Testis (tissue), 3 donors: Measurements from ENCODE around the gene CHCHD2. TPM values are rescaled to one million over a fixed set of nuclear protein-coding genes. Genes with fewer than 3 reads are reported as not detected.
A peak's percentile ranks its signal among the peaks of the same experiment; 100 is the strongest.
"Not testable (repeated sequence)": the region's sequence is repeated elsewhere in the genome, so short reads cannot be mapped to it uniquely, and the experiment has no call there.

ENCODE experiments used
- DNase-seq: peaks from one replicate; pipeline ENCODE4 v3.0.0-alpha.2; 2019
- H3K27ac ChIP-seq, 2 donors: fragments of 200-600 bp; sonication (generic); one replicate each; pipeline ENCODE4 v1.5.1; 2019
- H3K27me3 ChIP-seq: fragments of 200-600 bp; sonication (generic); one replicate; pipeline ENCODE4 v1.5.1; 2019
- H3K36me3 ChIP-seq: fragments of 200-600 bp; sonication (generic); one replicate; pipeline ENCODE4 v1.5.1; 2017; ENCODE audit warnings: low read depth; ENCODE audit errors: missing control alignments
- H3K4me1 ChIP-seq: fragments of 200-600 bp; sonication (generic); one replicate; pipeline ENCODE4 v1.5.1; 2019
- H3K4me3 ChIP-seq, 2 donors: fragments of 200-600 bp; sonication (generic); one replicate each; pipeline ENCODE4 v1.5.1; 2017 to 2019
- H3K9me3 ChIP-seq: fragments of 200-600 bp; sonication (generic); one replicate; pipeline ENCODE4 v1.5.1; 2017
- CTCF ChIP-seq, 3 experiments: fragments of 450-650 bp in 2 of 3; fragments of 200-600 bp in 1 of 3; sonication (generic) in 1 of 3; IDR thresholded peaks; one replicate each; pipeline ENCODE4 v1.5.1; 2016 to 2019; ENCODE audit warnings: antibody characterized with exemption in 3 of 3, mild to moderate bottlenecking in 2 of 3, moderate library complexity in 1 of 3
- POLR2A ChIP-seq: fragments of 450-650 bp; IDR thresholded peaks from one replicate; pipeline ENCODE4 v1.6.1; 2017; ENCODE audit warnings: antibody characterized with exemption, mild to moderate bottlenecking, moderate library complexity
- WGBS, 2 donors: methylation state at CpG; one replicate each; pipeline ENCODE4 v1.1.5; 2018; 5-methylcytosine and 5-hydroxymethylcytosine counted together
- intact Hi-C: fragments of 100-400 bp; cut with DNase I; formaldehyde crosslinking; loops from one replicate; pipeline ENCODE4 v1.15.1; 2023; ENCODE audit warnings: low total_unique reads
- polyA plus RNA-seq: library from polyadenylated mRNA; stranded (reverse); fragments of 350-450 nt; fragmentation: Illumina TruSeq; extraction: RNeasy Lipid Tissue Mini Kit (QIAGEN cat#74804); gene quantifications from one replicate; pipeline ENCODE4 v1.2.3, GENCODE V29; 2014; ENCODE audit warnings: low read depth, low replicate concordance; ENCODE audit not compliant: insufficient read depth
- total RNA-seq, 2 donors: library from RNA; depleted of rRNA; stranded (reverse); fragments of >200 nt; gene quantifications; one replicate each; pipeline ENCODE4 v1.2.3, GENCODE V29; 2016

CHCHD2 gene
- total and polyA plus RNA-seq, 3 donors from 2014 or later = 212 to 321 (median 289) TPM

- Histone ChIP-seq H3K27me3 (no peaks in the 10 kb centered on the region), H3K4me3 (no peak overlapping the region), H3K36me3 (no peaks in the 10 kb centered on the region), H3K27ac (no peak overlapping the region), H3K9me3 (no peaks in the 10 kb centered on the region), H3K4me1 (peaks cover 10% of the 10 kb centered on the region)
- no peak for DNase-seq
- intact Hi-C loops = no loop called here
- WGBS, 2 donors = 76 to 94% methylated on average over 1 of the region's 1 CpG
- TF ChIP-seq POLR2A (no peak), CTCF (IDR thresholded peaks at IDR 0.05) (no peak)
Observed at GRCh38 chr7:56107954-56108258, 1.6 kb upstream of the CHCHD2 start.

- intact Hi-C loops = no loop called here
- Histone ChIP-seq H3K9me3 (no peaks in the 10 kb centered on the region), H3K27ac (peak overlapping the region; percentile 89 to 90), H3K27me3 (no peaks in the 10 kb centered on the region), H3K36me3 (no peaks in the 10 kb centered on the region), H3K4me3 (peak overlapping the region; percentile 93 to 94), H3K4me1 (peaks cover 10% of the 10 kb centered on the region)
- DNase-seq = peak; percentile 53
- TF ChIP-seq CTCF (IDR thresholded peaks at IDR 0.05) (no peak), POLR2A (no peak)
- 12 to 15% methylated on average over 6 of the region's 6 CpGs for WGBS, 2 donors
Observed at GRCh38 chr7:56105508-56105907, 768 bp downstream of the CHCHD2 start.

DNA sequence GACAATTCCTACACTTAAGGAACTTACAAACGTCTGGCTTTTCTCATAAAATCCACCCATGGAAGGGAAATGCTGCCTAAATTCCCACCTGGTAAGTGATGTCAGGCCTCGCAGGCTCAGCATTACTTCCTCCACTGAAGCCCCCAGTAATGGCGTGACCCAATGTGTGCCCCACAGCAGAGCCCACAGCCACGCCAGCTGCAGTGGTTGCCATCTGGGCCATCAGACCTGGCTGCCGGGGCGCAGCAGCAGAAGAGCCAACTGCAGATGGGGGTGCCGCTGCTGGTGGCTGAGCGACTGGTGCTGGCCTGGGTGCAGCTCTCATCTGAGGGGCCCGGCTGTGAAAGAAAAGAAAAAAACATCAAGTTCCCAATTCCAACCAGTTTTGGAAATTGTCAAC, 2.1 kb downstream of the CHCHD2 start:
- DNase-seq, intact Hi-C loops, H3K36me3 ChIP-seq, H3K9me3 ChIP-seq, H3K27me3 ChIP-seq, H3K27ac ChIP-seq, H3K4me3 ChIP-seq: not testable (repeated sequence)
- H3K4me1 ChIP-seq = peaks cover 10% of the 10 kb centered on the region
- 79 to 89% methylated on average over 8 to 9 of the region's 9 CpGs for WGBS, 2 donors

DNA sequence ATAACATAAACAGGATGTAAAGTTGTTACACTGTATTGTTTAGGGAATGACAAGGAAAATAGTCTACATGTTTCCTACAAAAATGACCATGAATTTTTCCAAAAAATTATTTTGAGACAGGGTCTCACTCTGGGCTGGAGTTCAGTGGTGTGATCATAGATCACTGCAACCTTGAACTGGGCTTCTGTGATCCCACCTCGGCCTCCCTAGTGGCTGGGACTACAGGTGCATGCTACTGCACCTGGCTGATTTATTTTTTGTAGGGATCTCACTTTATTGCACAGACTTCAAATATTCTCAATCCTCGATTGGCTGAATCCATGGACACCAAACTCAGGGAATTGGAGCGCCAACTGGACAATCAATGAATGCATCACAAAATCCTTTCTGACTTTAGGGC, 6.6 kb downstream of the CHCHD2 start:
- Histone ChIP-seq H3K36me3 (no peaks in the 10 kb centered on the region), H3K9me3 (no peaks in the 10 kb centered on the region), H3K4me1 (peaks cover 2% of the 10 kb centered on the region), H3K27me3 (no peaks in the 10 kb centered on the region), H3K27ac (no peak overlapping the region), H3K4me3 (no peak overlapping the region)
- no peak for DNase-seq
- whole genome bisulfite sequencing, 2 donors = 91 to 100% methylated on average over 3 of the region's 3 CpGs
- intact Hi-C loops = no loop called here
- no peak for TF ChIP-seq POLR2A
- no peak for TF ChIP-seq CTCF (IDR thresholded peaks at IDR 0.05)

- intact Hi-C loops, H3K4me1 ChIP-seq, H3K9me3 ChIP-seq, H3K36me3 ChIP-seq, H3K27ac ChIP-seq, H3K27me3 ChIP-seq, H3K4me3 ChIP-seq, DNase-seq: not testable (repeated sequence)
- WGBS, 2 donors = 89 to 93% methylated on average over 8 of the region's 8 CpGs
Observed at GRCh38 chr7:56098187-56099008, 7.9 kb downstream of the CHCHD2 start.

- TF ChIP-seq POLR2A (no peak), CTCF (IDR thresholded peaks at IDR 0.05) (no peak)
- H3K36me3 ChIP-seq = no peaks in the 10 kb centered on the region
- no peak overlapping the region for H3K27ac ChIP-seq
- WGBS, 2 donors = 54 to 58% methylated on average over 5 of the region's 5 CpGs
- no peaks in the 10 kb centered on the region for H3K27me3 ChIP-seq
- intact Hi-C loops = no loop called here
- DNase-seq = no peak
- no peaks in the 10 kb centered on the region for H3K9me3 ChIP-seq
- H3K4me1 ChIP-seq = peaks cover 6% of the 10 kb centered on the region
- H3K4me3 ChIP-seq = no peak overlapping the region
Observed at GRCh38 chr7:56097700-56098099, 8.6 kb downstream of the CHCHD2 start.
